Inferior parietal cortex (tissue), 1 donor: Measurements from ENCODE around the gene GHITM.
"Not testable (repeated sequence)": the region's sequence is repeated elsewhere in the genome, so short reads cannot be mapped to it uniquely, and the experiment has no call there.

Experiments used
- DNase-seq: peaks from one replicate; pipeline ENCODE4 v3.0.0-alpha.2; 2016; ENCODE audit errors: extremely low spot score

The GHITM gene

GRCh38 chr10:84147347-84147746, 8.0 kb downstream of the GHITM start:
- no peak for DNase-seq

- DNase-seq, result peak; percentile 56
These were observed 8.8 kb downstream of the GHITM start for GRCh38 chr10:84148006-84148597.

GRCh38 chr10:84149854-84150253, 10.5 kb downstream of the GHITM start:
- no peak for DNase-seq

- DNase-seq, result no peak
These were observed 13.5 kb downstream of the GHITM start for GRCh38 chr10:84152769-84153168.

GRCh38 chr10:84155521-84155920, 16.2 kb downstream of the GHITM start:
- no peak for DNase-seq

- DNase-seq, result no peak
These were observed 16.7 kb downstream of the GHITM start for GRCh38 chr10:84156009-84156408.

- DNase-seq, result no peak
These were observed 17.5 kb downstream of the GHITM start for GRCh38 chr10:84156768-84157167.

GRCh38 chr10:84158061-84158460, 18.8 kb downstream of the GHITM start:
- no peak for DNase-seq

- no peak for DNase-seq
These were observed 19.2 kb downstream of the GHITM start for GRCh38 chr10:84158550-84158949.

- no peak for DNase-seq
These were observed 19.9 kb downstream of the GHITM start for GRCh38 chr10:84159076-84159685.

GRCh38 chr10:84160663-84161362, 21.5 kb downstream of the GHITM start:
- DNase-seq, result no peak

GRCh38 chr10:84163996-84164395, 24.7 kb downstream of the GHITM start:
- no peak for DNase-seq

- no peak for DNase-seq
These were observed 25.1 kb downstream of the GHITM start for GRCh38 chr10:84164442-84164841.

- DNase-seq, result no peak
These were observed 27.4 kb downstream of the GHITM start for GRCh38 chr10:84166620-84167288.

GRCh38 chr10:84167289-84167653, 28.0 kb downstream of the GHITM start:
- not testable (repeated sequence) for DNase-seq

- not testable (repeated sequence) for DNase-seq
These were observed 29.1 kb downstream of the GHITM start for GRCh38 chr10:84168382-84168781.

- not testable (repeated sequence) for DNase-seq
These were observed 31.9 kb downstream of the GHITM start for GRCh38 chr10:84171237-84171636.

GRCh38 chr10:84171700-84172466, 32.6 kb downstream of the GHITM start:
- not testable (repeated sequence) for DNase-seq

GRCh38 chr10:84172467-84173356, 33.4 kb downstream of the GHITM start:
- no peak for DNase-seq

- no peak for DNase-seq
These were observed 34.2 kb downstream of the GHITM start, which contains the start of gene GPR15LG for GRCh38 chr10:84173501-84173929. Gene GPR15LG, plus strand, starts transcription at chr10:84173801. Its CDS starts 51 bp downstream, at chr10:84173852.

GRCh38 chr10:84175436-84175835, 36.1 kb downstream of the GHITM start:
- no peak for DNase-seq
